ENCODE measurements around the gene DPAGT1. TPM values are rescaled to one million over a fixed set of nuclear protein-coding genes. Genes with fewer than 3 reads are reported as not detected.
A peak's percentile ranks its signal among the peaks of the same experiment; 100 is the strongest.

Gene DPAGT1
- total RNA-seq, 2 experiments from 2014 or later: 31.7 to 83.4 TPM

DNA sequence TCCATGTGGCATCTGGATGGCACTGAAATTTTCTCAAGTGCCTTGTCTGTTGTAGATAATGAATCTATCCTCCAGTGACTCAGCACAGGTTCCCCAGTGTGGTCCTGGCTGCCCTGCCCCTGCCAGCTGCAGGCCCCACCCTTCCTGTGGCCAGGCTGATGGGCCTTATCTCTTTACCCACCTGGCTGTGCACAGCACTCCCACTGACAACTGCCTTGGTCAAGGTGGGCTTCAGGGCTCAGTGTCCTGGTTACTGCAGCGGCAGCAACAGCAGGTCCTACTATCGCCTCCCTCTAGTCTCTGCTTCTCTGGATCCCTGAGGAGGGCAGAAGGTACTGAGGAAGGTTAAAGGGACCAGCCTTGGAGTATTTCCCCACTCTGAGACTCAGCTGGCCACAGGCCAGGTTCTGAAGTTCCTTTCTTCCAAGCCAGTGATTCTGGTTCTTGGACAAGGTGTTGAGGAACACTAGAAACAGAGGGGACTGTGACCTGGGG lies 13.9 kb downstream of the DPAGT1 start:
- ChIA-PET POLR2A (interaction anchor here (0.6 kb wide), 1 partner anchor 12 kb away, joined by 4 read pairs; no protein-coding TSS in a partner anchor), CTCF (ENCODE audit: unreplicated experiment) (no interaction called here)
- BruUV-seq (replicated peaks): no TSS peak
- Histone ChIP-seq H3K4me2 (ENCODE audit: low read length) (no peak overlapping the region), H4K20me1 (ENCODE audit: insufficient read depth, low read length) (0 out of 2 replicates have a peak, but pooled peaks cover 6% of the 10 kb centered on the region), H2AFZ (ENCODE audit: low read length) (no peak overlapping the region), H3K27ac (ENCODE audit: low read depth, low read length, poor library complexity, severe bottlenecking) (no peak overlapping the region), H3K9me3 (ENCODE audit: low read length) (no peaks in the 10 kb centered on the region), H3K79me2 (ENCODE audit: insufficient read depth, low read depth, low read length) (peaks cover 16% of the 10 kb centered on the region; the same call in 1 of the 2 replicates), H3K4me1 (ENCODE audit: insufficient read depth, low read length, poor library complexity, severe bottlenecking) (peaks cover 58% of the 10 kb centered on the region), H3K36me3 (ENCODE audit: insufficient read depth, low read length) (peaks cover 20% of the 10 kb centered on the region), H3K4me3 (ENCODE audit: low read depth, low read length, poor library complexity, severe bottlenecking) (no peak overlapping the region), H3K9me2 (ENCODE audit: insufficient read depth, low read length) (no peaks in the 10 kb centered on the region)
- TF ChIP-seq, protein P1, sequence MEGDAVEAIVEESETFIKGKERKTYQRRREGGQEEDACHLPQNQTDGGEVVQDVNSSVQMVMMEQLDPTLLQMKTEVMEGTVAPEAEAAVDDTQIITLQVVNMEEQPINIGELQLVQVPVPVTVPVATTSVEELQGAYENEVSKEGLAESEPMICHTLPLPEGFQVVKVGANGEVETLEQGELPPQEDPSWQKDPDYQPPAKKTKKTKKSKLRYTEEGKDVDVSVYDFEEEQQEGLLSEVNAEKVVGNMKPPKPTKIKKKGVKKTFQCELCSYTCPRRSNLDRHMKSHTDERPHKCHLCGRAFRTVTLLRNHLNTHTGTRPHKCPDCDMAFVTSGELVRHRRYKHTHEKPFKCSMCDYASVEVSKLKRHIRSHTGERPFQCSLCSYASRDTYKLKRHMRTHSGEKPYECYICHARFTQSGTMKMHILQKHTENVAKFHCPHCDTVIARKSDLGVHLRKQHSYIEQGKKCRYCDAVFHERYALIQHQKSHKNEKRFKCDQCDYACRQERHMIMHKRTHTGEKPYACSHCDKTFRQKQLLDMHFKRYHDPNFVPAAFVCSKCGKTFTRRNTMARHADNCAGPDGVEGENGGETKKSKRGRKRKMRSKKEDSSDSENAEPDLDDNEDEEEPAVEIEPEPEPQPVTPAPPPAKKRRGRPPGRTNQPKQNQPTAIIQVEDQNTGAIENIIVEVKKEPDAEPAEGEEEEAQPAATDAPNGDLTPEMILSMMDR (conservative IDR thresholded peaks at IDR 0.05; ENCODE audit: low read length): no peak
- no peak for TF ChIP-seq EZH2phosphoT487 (IDR thresholded peaks at IDR 0.05; ENCODE audit: borderline replicate concordance, low read depth, low read length)
- no peak for DNase-seq (ENCODE audit: low spot score)
- intact Hi-C loops (cut with micrococcal nuclease; ENCODE audit: unreplicated experiment): no loop called here

DNA sequence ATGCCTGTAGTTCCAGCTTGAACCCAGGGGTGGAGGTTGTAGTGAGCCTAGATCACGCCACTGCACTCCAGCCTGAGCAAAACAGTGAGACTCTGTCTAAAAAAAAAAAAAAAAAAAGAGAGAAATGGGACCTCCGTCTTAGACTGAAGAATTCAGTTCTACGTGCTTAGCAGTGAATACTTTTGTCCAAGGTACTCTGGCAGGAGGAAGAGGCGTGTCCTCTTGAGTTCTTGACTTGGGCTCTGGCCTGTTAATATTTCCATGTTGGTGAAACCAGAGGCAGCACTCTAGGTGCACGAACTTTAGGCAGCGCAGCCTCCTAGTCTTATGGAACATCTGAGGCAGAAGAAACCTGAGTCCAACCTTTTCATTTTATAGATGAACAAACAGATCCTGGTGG lies 14.5 kb downstream of the DPAGT1 start:
- no TSS peak for BruUV-seq (replicated peaks)
- Histone ChIP-seq H2AFZ (ENCODE audit: low read length) (no peak overlapping the region), H3K27ac (ENCODE audit: low read depth, low read length, poor library complexity, severe bottlenecking) (no peak overlapping the region), H3K4me3 (ENCODE audit: low read depth, low read length, poor library complexity, severe bottlenecking) (no peak overlapping the region), H3K9me3 (ENCODE audit: low read length) (no peaks in the 10 kb centered on the region), H3K79me2 (ENCODE audit: insufficient read depth, low read depth, low read length) (peaks cover 12% of the 10 kb centered on the region; the same call in 1 of the 2 replicates), H3K4me2 (ENCODE audit: low read length) (no peak overlapping the region), H3K36me3 (ENCODE audit: insufficient read depth, low read length) (peaks cover 20% of the 10 kb centered on the region), H3K9me2 (ENCODE audit: insufficient read depth, low read length) (no peaks in the 10 kb centered on the region), H3K4me1 (ENCODE audit: insufficient read depth, low read length, poor library complexity, severe bottlenecking) (peaks cover 51% of the 10 kb centered on the region), H4K20me1 (ENCODE audit: insufficient read depth, low read length) (0 out of 2 replicates have a peak, but pooled peaks cover 1% of the 10 kb centered on the region)
- DNase-seq (ENCODE audit: low spot score): no peak
- ChIA-PET CTCF (ENCODE audit: unreplicated experiment) (no interaction called here), POLR2A (interaction anchor here (1.0 to 4.5 kb wide), 3 partner anchors 9 to 22 kb away, joined by 3 to 39 read pairs (median 4); partner anchors contain the start of gene C2CD2L)
- intact Hi-C loops (cut with micrococcal nuclease; ENCODE audit: unreplicated experiment): no loop called here
- no peak for TF ChIP-seq EZH2phosphoT487 (IDR thresholded peaks at IDR 0.05; ENCODE audit: borderline replicate concordance, low read depth, low read length)
- TF ChIP-seq, protein P1 (conservative IDR thresholded peaks at IDR 0.05; ENCODE audit: low read length): no peak

DNA sequence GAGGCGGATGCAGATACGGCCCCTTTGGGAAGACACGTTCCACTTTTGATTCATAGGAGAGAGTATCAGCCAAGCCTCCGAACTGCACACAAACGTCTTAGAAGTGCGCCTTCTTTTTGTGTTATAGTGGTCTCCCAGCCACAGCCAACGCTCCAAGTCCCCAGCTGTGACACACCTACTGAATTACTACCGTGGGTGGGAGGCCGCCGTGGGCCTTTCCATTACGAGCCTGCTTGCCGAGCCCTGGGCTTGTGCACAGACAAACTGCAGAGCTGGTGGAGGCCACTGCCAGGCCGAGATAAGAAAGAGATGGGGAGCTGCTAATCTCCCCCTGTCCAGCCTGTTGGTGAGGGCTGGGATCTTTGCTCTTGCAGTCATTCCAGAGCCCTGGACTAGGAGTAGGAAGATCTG lies 16.2 kb downstream of the DPAGT1 start:
- ChIA-PET CTCF (ENCODE audit: unreplicated experiment) (interaction anchor here (0.6 kb wide), 1 partner anchor 300 kb away, joined by 3 read pairs; no protein-coding TSS in a partner anchor), POLR2A (interaction anchor here (0.5 to 4.5 kb wide), 16 partner anchors 10 to 142 kb away, joined by 3 to 39 read pairs (median 4); partner anchors contain the start of genes C2CD2L, DPAGT1 and VPS11)
- Histone ChIP-seq H3K27ac (ENCODE audit: low read depth, low read length, poor library complexity, severe bottlenecking) (peak overlapping the region; percentile 66), H2AFZ (ENCODE audit: low read length) (peak overlapping the region; percentile 39; the same call in 1 of the 2 replicates), H3K9me2 (ENCODE audit: insufficient read depth, low read length) (no peaks in the 10 kb centered on the region), H3K4me3 (ENCODE audit: low read depth, low read length, poor library complexity, severe bottlenecking) (peak overlapping the region; percentile 77), H3K79me2 (ENCODE audit: insufficient read depth, low read depth, low read length) (peaks cover 12% of the 10 kb centered on the region; the same call in 1 of the 2 replicates), H3K36me3 (ENCODE audit: insufficient read depth, low read length) (peaks cover 23% of the 10 kb centered on the region), H3K4me1 (ENCODE audit: insufficient read depth, low read length, poor library complexity, severe bottlenecking) (peaks cover 34% of the 10 kb centered on the region), H4K20me1 (ENCODE audit: insufficient read depth, low read length) (no peaks in the 10 kb centered on the region), H3K9me3 (ENCODE audit: low read length) (no peaks in the 10 kb centered on the region), H3K4me2 (ENCODE audit: low read length) (peak overlapping the region; percentile 82)
- intact Hi-C loops (cut with micrococcal nuclease; ENCODE audit: unreplicated experiment): no loop called here
- no peak for DNase-seq (ENCODE audit: low spot score)
- TSS peak; percentile 89 for BruUV-seq (replicated peaks)
- TF ChIP-seq, protein P1 (conservative IDR thresholded peaks at IDR 0.05; ENCODE audit: low read length): no peak
- no peak for TF ChIP-seq EZH2phosphoT487 (IDR thresholded peaks at IDR 0.05; ENCODE audit: borderline replicate concordance, low read depth, low read length)
